Measurements from ENCODE around the gene ZC3H4.
"Not testable (repeated sequence)": the region's sequence is repeated elsewhere in the genome, so short reads cannot be mapped to it uniquely, and the experiment has no call there.

The ZC3H4 gene

GRCh38 chr19:47078351-47078750 lies 35.2 kb downstream of the ZC3H4 start:
- DNase-seq, result not testable (repeated sequence)

- DNase-seq, result no peak
These were observed 37.6 kb downstream of the ZC3H4 start for GRCh38 chr19:47075941-47076340.

- DNase-seq, result peak; percentile 24
These were observed 38.3 kb downstream of the ZC3H4 start for GRCh38 chr19:47075179-47075810.

- no peak for DNase-seq
These were observed 39.0 kb downstream of the ZC3H4 start for GRCh38 chr19:47074621-47075020.

- no peak for DNase-seq
These were observed 40.0 kb downstream of the ZC3H4 start for GRCh38 chr19:47073574-47073973.

- DNase-seq, result no peak
These were observed 41.3 kb downstream of the ZC3H4 start for GRCh38 chr19:47072323-47072722.

GRCh38 chr19:47071731-47072130 lies 41.8 kb downstream of the ZC3H4 start:
- DNase-seq, result no peak

GRCh38 chr19:47070756-47071155 lies 42.8 kb downstream of the ZC3H4 start:
- DNase-seq, result no peak

- no peak for DNase-seq
These were observed 43.8 kb downstream of the ZC3H4 start for GRCh38 chr19:47069795-47070194.

GRCh38 chr19:47068876-47069406 lies 44.6 kb downstream of the ZC3H4 start:
- no peak for DNase-seq

GRCh38 chr19:47068246-47068645 lies 45.3 kb downstream of the ZC3H4 start:
- DNase-seq, result no peak

GRCh38 chr19:47067215-47067847 lies 46.2 kb downstream of the ZC3H4 start:
- DNase-seq, result no peak

- no peak for DNase-seq
These were observed 47.0 kb downstream of the ZC3H4 start for GRCh38 chr19:47066376-47067214.

GRCh38 chr19:47065242-47065641 lies 48.3 kb downstream of the ZC3H4 start:
- DNase-seq, result no peak

- no peak for DNase-seq
These were observed 49.7 kb downstream of the ZC3H4 start for GRCh38 chr19:47063874-47064273.

- no peak for DNase-seq
These were observed 55.0 kb downstream of the ZC3H4 start for GRCh38 chr19:47058621-47059022.

GRCh38 chr19:47057328-47057727 lies 56.2 kb downstream of the ZC3H4 start:
- DNase-seq, result no peak

GRCh38 chr19:47056411-47056810 lies 57.2 kb downstream of the ZC3H4 start:
- DNase-seq, result no peak

GRCh38 chr19:47050562-47050961 lies 63.0 kb downstream of the ZC3H4 start:
- not testable (repeated sequence) for DNase-seq

GRCh38 chr19:47049307-47049700 lies 64.3 kb downstream of the ZC3H4 start:
- no peak for DNase-seq

- DNase-seq, result peak; percentile 49
These were observed 65.7 kb downstream of the ZC3H4 start for GRCh38 chr19:47047763-47048405.

- no peak for DNase-seq
These were observed 66.3 kb downstream of the ZC3H4 start for GRCh38 chr19:47047272-47047762.

- no peak for DNase-seq
These were observed 67.6 kb downstream of the ZC3H4 start for GRCh38 chr19:47045867-47046470.
